Esophagus muscularis mucosa (tissue), 4 donors: ENCODE results near the gene TOM1L2.

ENCODE experiments used
- CTCF ChIP-seq, 3 experiments: fragments of 200-600 bp in 2 of 3; fragments of 450-650 bp in 1 of 3; sonication (generic) in 2 of 3; IDR thresholded peaks; one replicate each; pipeline ENCODE4 v1.5.1; 2017 to 2019; ENCODE audit warnings: antibody characterized with exemption in 3 of 3, mild to moderate bottlenecking in 2 of 3, moderate library complexity in 1 of 3
- EP300 ChIP-seq: sonication (generic); formaldehyde crosslinking; IDR thresholded peaks from one replicate; pipeline ENCODE4 v1.6.1; 2017; ENCODE audit warnings: antibody characterized with exemption
- POLR2A ChIP-seq: fragments of 450-650 bp; IDR thresholded peaks from one replicate; pipeline ENCODE4 v1.6.1; 2017; ENCODE audit warnings: antibody characterized with exemption, moderate library complexity, mild to moderate bottlenecking, low read depth

- no peak for TF ChIP-seq CTCF (IDR thresholded peaks at IDR 0.05)
- no peak for TF ChIP-seq EP300
- no peak for TF ChIP-seq POLR2A
Measured at GRCh38 chr17:17957584-17957916, 14.7 kb downstream of the TOM1L2 start.
